Activated naive CD8-positive, alpha-beta T cell treated with anti-CD3 and anti-CD28 coated beads, Interleukin-2, amount 50 U/mL, for 24 hours (primary cell): Measurements from ENCODE around the gene BYSL.
"Not testable (repeated sequence)": the region's sequence is repeated elsewhere in the genome, so short reads cannot be mapped to it uniquely, and the experiment has no call there.

Experiments
- ATAC-seq: fragments of 150-1000 bp; cut with Tn5 transposase; one replicate; pipeline ENCODE4 v1.10.0; 2021
- DNase-seq: peaks from one replicate; pipeline ENCODE4 v3.0.0; 2021
- H3K27ac Mint-ChIP-seq: one replicate; pipeline ENCODE4 v1.8.0; 2021; ENCODE audit warnings: mild to moderate bottlenecking, mixed read lengths
- H3K27me3 Mint-ChIP-seq: one replicate; pipeline ENCODE4 v1.8.0; 2021; ENCODE audit warnings: mixed read lengths
- H3K36me3 Mint-ChIP-seq: one replicate; pipeline ENCODE4 v1.8.0; 2021; ENCODE audit warnings: low read depth, mixed read lengths
- H3K4me1 Mint-ChIP-seq: one replicate; pipeline ENCODE4 v1.8.0; 2021; ENCODE audit warnings: mixed read lengths
- H3K4me3 Mint-ChIP-seq: one replicate; pipeline ENCODE4 v1.8.0; 2021; ENCODE audit warnings: mild to moderate bottlenecking, moderate library complexity, mixed read lengths
- H3K9me3 Mint-ChIP-seq: one replicate; pipeline ENCODE4 v1.8.0; 2021; ENCODE audit warnings: mixed read lengths

BYSL gene

DNA sequence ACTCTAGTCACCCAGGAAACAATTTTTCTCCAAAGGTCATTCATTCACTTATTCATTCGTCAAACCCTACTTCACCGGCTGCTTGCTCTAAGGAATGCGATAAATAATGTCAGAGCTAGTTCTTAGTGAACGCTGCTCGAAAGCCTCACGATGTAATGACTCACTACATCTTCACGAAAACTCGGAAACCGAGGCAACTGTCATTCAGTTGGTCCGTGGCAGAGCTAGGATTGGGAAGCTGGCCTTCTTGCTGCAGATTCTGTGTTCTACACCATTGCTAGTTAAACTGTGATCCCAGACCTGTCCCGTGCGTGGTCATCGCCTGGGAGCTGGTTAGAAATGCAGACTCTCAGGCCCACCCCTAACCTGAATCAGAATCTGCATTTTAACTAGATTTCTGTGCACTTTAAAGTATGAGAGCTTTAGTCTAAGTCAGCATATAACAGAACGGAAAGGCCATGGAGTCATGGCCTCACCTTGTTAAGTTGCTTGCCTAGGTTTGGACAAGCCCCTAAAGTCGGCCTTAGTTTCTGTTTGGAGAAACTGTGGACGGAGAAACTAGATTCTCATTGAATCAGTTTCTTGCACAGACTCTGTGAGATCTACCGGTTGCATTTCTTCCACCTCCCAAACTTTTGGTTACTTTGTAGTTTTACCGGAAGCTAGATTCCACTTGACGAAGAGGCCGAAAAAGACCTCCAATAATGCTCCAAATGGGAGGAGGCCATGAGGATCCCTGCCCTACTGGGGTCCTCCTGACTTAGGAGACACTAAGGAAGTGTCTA is 21.0 kb downstream of the BYSL start:
- Mint-ChIP-seq H3K27me3 (no peaks in the 10 kb centered on the region), H3K4me3 (peak overlapping the region; percentile 83), H3K4me1 (peaks cover 74% of the 10 kb centered on the region), H3K27ac (peak overlapping the region; percentile 97), H3K36me3 (peaks cover 30% of the 10 kb centered on the region), H3K9me3 (no peaks in the 10 kb centered on the region)
- ATAC-seq: peak; percentile 35
- DNase-seq: no peak

GRCh38 chr6:41942882-41943281 is 21.6 kb downstream of the BYSL start:
- Mint-ChIP-seq H3K27ac (peak overlapping the region; percentile 97), H3K4me1 (peaks cover 74% of the 10 kb centered on the region), H3K4me3 (peak overlapping the region; percentile 83), H3K36me3 (peaks cover 24% of the 10 kb centered on the region)
- not testable (repeated sequence) for DNase-seq, H3K9me3 Mint-ChIP-seq, H3K27me3 Mint-ChIP-seq, ATAC-seq

GRCh38 chr6:41943456-41943855 is 22.2 kb downstream of the BYSL start:
- Mint-ChIP-seq H3K4me1 (peaks cover 71% of the 10 kb centered on the region), H3K9me3 (no peaks in the 10 kb centered on the region), H3K27me3 (no peaks in the 10 kb centered on the region), H3K36me3 (peaks cover 20% of the 10 kb centered on the region), H3K27ac (peak overlapping the region; percentile 76), H3K4me3 (peak overlapping the region; percentile 11)
- ATAC-seq (no peak), DNase-seq (no peak)

DNA sequence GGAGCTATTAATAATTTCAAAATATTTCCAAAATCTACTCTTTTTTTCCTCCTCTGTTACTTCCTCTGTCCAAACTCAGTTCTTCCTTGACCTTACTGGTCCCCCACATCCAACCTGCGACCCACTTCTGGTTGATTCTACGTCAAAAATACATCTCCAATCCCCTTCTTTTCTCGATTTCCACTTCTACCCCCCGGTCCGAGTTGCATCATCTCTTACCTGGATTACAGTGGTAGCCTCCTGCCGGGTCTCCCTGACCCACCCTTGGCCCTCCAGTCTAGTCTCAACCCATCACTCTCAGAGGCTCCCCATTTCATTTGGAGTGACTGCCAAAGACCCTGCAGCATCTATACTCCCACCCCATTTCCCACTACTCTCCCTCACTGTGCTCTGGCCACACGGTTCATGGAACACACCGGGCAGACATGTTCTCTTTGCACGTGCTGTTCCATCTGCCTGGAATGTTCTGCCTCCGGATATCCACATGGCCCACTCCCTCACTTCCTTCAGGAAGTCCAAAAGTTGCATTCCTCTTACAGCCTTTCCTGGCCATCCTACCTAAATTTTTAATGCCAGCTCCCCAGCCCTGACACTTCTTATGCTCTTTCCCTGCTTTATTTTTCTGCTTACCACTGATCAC is 26.4 kb downstream of the BYSL start:
- Mint-ChIP-seq H3K4me3 (no peak overlapping the region), H3K27me3 (no peaks in the 10 kb centered on the region), H3K9me3 (no peaks in the 10 kb centered on the region), H3K27ac (peak overlapping the region; percentile 67), H3K36me3 (peaks cover 2% of the 10 kb centered on the region), H3K4me1 (peaks cover 53% of the 10 kb centered on the region)
- ATAC-seq (no peak), DNase-seq (no peak)

GRCh38 chr6:41954668-41955067 is 33.4 kb downstream of the BYSL start:
- Mint-ChIP-seq H3K27me3 (no peaks in the 10 kb centered on the region), H3K36me3 (peaks cover 14% of the 10 kb centered on the region), H3K9me3 (peaks cover 5% of the 10 kb centered on the region), H3K27ac (peak overlapping the region; percentile 87), H3K4me1 (peaks cover 63% of the 10 kb centered on the region), H3K4me3 (no peak overlapping the region)
- DNase-seq: no peak
- ATAC-seq: no peak

DNA sequence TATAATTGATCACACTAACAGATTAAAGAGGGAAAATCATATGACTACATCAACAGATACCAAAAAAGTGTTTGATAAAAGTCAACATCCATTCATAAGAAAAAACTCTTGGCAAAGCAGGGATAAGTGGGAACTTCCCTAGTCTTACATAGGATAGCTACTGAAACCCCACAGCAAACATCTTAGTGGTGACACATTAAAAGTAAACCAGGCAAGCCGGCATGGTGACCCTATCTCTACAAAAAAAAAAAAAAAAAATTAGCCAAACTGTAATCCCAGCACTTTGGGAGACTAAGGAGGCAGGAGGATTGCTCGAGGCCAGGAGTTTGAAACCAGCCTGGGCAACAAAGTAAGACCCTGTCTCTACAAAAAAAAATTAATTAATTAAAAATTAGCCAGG is 34.1 kb downstream of the BYSL start:
- Mint-ChIP-seq H3K36me3 (peaks cover 20% of the 10 kb centered on the region), H3K4me1 (peaks cover 65% of the 10 kb centered on the region), H3K9me3 (peaks cover 11% of the 10 kb centered on the region), H3K27ac (peak overlapping the region; percentile 87), H3K4me3 (no peak overlapping the region), H3K27me3 (no peaks in the 10 kb centered on the region)
- DNase-seq (no peak), ATAC-seq (no peak)

DNA sequence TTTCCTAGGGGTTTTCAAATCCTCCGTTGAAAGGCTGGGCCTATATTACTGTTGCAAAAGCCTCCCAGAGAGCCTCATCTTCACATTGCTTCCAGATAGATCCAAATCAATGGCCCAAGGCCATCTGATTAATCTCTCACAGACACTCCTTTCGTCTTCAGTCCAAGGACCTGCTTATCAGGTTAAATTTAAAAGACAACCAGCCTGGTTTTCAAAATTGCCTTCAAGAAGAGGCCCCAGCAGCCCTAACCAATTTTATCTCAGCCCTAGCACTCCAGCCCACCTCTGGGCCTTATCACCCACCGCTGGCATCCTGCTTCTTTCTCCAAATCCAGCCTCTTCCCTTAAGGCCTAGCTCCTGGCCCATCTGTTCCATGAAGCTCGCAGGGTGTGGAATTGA is 35.8 kb downstream of the BYSL start:
- no peak overlapping the region for H3K4me3 Mint-ChIP-seq
- H3K27ac Mint-ChIP-seq: peak overlapping the region; percentile 98
- DNase-seq (no peak), ATAC-seq (no peak)
- H3K9me3 Mint-ChIP-seq: peaks cover 14% of the 10 kb centered on the region
- no peaks in the 10 kb centered on the region for H3K27me3 Mint-ChIP-seq
- H3K4me1 Mint-ChIP-seq: peaks cover 79% of the 10 kb centered on the region
- peaks cover 25% of the 10 kb centered on the region for H3K36me3 Mint-ChIP-seq

- Mint-ChIP-seq H3K27me3 (no peaks in the 10 kb centered on the region), H3K4me3 (peak overlapping the region; percentile 61), H3K4me1 (peaks cover 85% of the 10 kb centered on the region), H3K27ac (peak overlapping the region; percentile 98), H3K9me3 (peaks cover 14% of the 10 kb centered on the region), H3K36me3 (peaks cover 26% of the 10 kb centered on the region)
- DNase-seq (no peak), ATAC-seq (peak; percentile 92)
These were observed 36.9 kb downstream of the BYSL start for GRCh38 chr6:41958022-41958856.

DNA sequence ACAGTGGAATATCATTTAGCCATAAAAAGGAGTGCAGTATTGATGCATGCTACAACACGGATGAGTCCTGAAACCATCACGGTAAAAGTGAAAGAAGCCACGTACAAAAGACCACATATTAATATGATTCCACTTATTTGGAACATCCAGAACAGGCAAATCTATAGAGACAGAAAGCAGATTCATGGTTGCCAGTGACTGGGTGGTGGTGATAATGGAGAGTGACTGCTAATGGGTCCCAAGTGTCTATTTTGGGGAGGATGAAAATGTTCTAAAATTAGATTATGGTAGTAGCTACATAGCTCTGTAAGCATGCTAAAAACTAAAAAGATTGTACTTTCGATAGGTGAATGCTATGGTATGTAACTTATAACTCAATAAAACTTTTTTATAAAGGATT is 38.7 kb downstream of the BYSL start:
- peaks cover 91% of the 10 kb centered on the region for H3K4me1 Mint-ChIP-seq
- ATAC-seq: no peak
- peak overlapping the region; percentile 93 for H3K27ac Mint-ChIP-seq
- no peak overlapping the region for H3K4me3 Mint-ChIP-seq
- H3K27me3 Mint-ChIP-seq: no peaks in the 10 kb centered on the region
- peaks cover 24% of the 10 kb centered on the region for H3K36me3 Mint-ChIP-seq
- peaks cover 14% of the 10 kb centered on the region for H3K9me3 Mint-ChIP-seq
- no peak for DNase-seq

DNA sequence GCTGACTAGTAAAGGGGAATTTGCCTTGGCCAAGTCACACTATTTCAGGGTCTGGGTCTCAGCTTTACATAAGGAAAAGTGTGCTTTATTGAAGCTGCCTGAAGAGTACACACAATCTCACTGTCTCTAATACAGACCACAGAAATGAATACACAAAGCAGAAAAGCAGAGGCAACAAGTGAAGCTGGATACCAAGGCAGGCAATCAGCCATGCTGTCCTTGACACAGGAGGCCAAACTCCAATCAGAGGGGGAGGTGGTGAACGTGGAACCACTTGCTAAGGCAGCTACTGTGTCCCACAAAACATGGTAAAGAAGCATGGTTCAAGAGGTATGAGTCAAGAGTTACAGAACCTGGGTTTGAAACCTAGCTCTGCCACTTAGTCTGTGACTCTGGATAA is 42.1 kb downstream of the BYSL start:
- Mint-ChIP-seq H3K27ac (peak overlapping the region; percentile 73), H3K4me1 (peaks cover 95% of the 10 kb centered on the region), H3K27me3 (no peaks in the 10 kb centered on the region), H3K4me3 (no peak overlapping the region), H3K36me3 (peaks cover 24% of the 10 kb centered on the region), H3K9me3 (peaks cover 14% of the 10 kb centered on the region)
- DNase-seq (no peak), ATAC-seq (peak; percentile 17)

DNA sequence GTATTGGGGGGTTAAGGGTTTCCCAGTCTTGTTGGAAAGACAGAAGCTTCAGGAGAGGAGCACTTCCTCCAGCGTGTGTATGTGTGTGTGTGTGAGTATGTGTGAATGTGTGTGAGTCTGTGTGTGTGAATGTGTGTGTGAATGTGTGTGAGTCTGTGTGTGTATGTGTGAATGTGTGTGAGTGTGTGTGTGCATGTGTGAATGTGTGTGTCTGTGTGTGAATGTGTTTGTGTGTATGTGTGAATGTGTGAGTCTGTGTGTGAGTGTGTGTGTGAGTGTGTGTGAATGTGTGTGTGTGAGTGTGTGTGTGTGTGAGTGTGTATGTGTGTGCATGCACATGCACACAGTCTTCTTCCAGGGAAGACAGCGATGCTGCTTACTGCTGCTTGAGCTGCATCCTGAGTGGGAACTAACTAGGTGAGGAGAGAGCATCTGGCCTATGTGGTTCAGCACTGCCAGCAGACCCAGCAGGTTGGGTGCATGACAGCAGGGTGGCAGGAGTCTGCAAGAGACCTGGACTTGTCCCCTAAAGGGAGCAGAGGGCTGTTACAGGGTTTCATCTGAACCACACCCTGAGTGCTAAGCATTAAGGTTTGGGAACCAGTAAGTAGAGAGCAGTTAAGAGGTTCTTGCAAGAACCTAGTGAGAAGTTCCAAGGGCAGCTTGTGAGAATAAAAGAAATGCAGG is 43.0 kb downstream of the BYSL start:
- Mint-ChIP-seq H3K9me3 (peaks cover 9% of the 10 kb centered on the region), H3K36me3 (peaks cover 16% of the 10 kb centered on the region), H3K27me3 (no peaks in the 10 kb centered on the region), H3K4me3 (no peak overlapping the region), H3K27ac (peak overlapping the region; percentile 73), H3K4me1 (peaks cover 95% of the 10 kb centered on the region)
- no peak for DNase-seq
- peak; percentile 50 for ATAC-seq

GRCh38 chr6:41965429-41966213 is 44.3 kb downstream of the BYSL start:
- DNase-seq (no peak), ATAC-seq (no peak)
- Mint-ChIP-seq H3K4me3 (no peak overlapping the region), H3K4me1 (peaks cover 95% of the 10 kb centered on the region), H3K36me3 (peaks cover 7% of the 10 kb centered on the region), H3K27me3 (no peaks in the 10 kb centered on the region), H3K27ac (peak overlapping the region; percentile 80), H3K9me3 (peaks cover 3% of the 10 kb centered on the region)

DNA sequence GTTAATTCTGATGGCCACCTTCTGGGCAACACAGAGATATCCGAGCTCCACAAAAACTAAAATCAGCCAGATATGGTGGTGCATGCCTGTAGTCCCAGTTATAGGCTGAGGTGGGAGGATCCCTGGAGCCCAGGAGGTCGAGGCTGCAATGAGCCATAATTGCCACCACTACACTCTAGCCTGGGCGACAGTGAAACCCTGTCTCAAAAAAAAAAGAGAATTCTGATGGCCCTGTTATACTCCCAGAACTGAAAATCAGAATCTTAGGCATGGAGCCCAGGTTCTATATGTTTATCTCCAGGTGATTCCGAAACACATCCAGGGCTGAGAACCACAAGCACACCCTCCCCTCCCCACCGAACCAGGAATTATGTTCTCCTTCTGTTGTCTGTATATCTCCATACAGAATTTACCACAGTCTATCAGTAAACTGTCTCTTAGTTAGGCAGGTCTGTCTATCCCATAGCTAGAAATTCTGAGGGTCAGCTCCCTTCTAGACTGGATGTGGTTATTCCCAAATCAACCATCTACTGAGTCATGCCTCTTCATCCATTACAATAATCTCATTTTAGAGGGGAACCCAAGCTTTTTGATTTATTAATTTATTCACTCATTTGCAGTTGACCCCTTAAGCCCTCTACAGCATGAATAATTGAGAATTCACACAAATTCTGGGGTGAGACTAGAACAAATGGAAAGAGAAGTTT is 45.1 kb downstream of the BYSL start:
- Mint-ChIP-seq H3K9me3 (peaks cover 3% of the 10 kb centered on the region), H3K27me3 (no peaks in the 10 kb centered on the region), H3K4me1 (peaks cover 95% of the 10 kb centered on the region)

More for the DNA sequence above, 45.1 kb downstream of the BYSL start:
- ATAC-seq (no peak), DNase-seq (no peak)
- Mint-ChIP-seq H3K4me3 (no peak overlapping the region), H3K36me3 (peaks cover 9% of the 10 kb centered on the region), H3K27ac (peak overlapping the region; percentile 80)
